Measurements from ENCODE around the gene HCFC1. TPM values are rescaled to one million over a fixed set of nuclear protein-coding genes. Genes with fewer than 3 reads are reported as not detected.

HCFC1 gene
- total RNA-seq, 1 experiment from 2014 or later: 79.9 TPM

- no peak overlapping the region for H3K4me2 ChIP-seq
- no peak for DNase-seq
- intact Hi-C loops (cut with micrococcal nuclease; ENCODE audit: unreplicated experiment): no loop called here
- ChIA-PET CTCF (no interaction called here), POLR2A (ENCODE audit: unreplicated experiment) (interaction anchor here (0.6 kb wide), 1 partner anchor 450 kb away, joined by 7 read pairs; no protein-coding TSS in a partner anchor)
- H3K36me3 ChIP-seq (ENCODE audit: low read depth): no peaks in the 10 kb centered on the region
- no peaks in the 10 kb centered on the region for H3K27me3 ChIP-seq (ENCODE audit: insufficient read depth, low read depth)
- H3K9me3 ChIP-seq (ENCODE audit: insufficient read depth, low read depth): no peaks in the 10 kb centered on the region
- no peak overlapping the region for H3K27ac ChIP-seq
- H3K4me3 ChIP-seq: no peak overlapping the region
- no peaks in the 10 kb centered on the region for H3K79me2 ChIP-seq (ENCODE audit: low read depth)
- H2AFZ ChIP-seq: no peak overlapping the region
- TF ChIP-seq EZH2 (IDR thresholded peaks at IDR 0.05; ENCODE audit: low read depth) (no peak), CTCF (conservative IDR thresholded peaks at IDR 0.05) (no peak)
- H3F3A ChIP-seq (ENCODE audit: insufficient read depth, low read depth): peaks cover 12% of the 10 kb centered on the region; the same call in 1 of the 2 replicates
- no peaks in the 10 kb centered on the region for H3K9me2 ChIP-seq (ENCODE audit: insufficient read depth)
- H3K4me1 ChIP-seq (replicated peaks; ENCODE audit: insufficient read depth): 0 out of 2 replicates have a peak, but pooled peaks cover 7% of the 10 kb centered on the region
- no peaks in the 10 kb centered on the region for H4K20me1 ChIP-seq (ENCODE audit: insufficient read depth)
- BruUV-seq (replicated peaks): no TSS peak
Measured at GRCh38 chrX:153922932-153923857, 48.4 kb downstream of the HCFC1 start.

GRCh38 chrX:153921511-153922446, 49.8 kb downstream of the HCFC1 start:
- 0 out of 2 replicates have a peak, but pooled peaks cover 4% of the 10 kb centered on the region for H3K4me1 ChIP-seq (replicated peaks; ENCODE audit: insufficient read depth)
- H3K27me3 ChIP-seq (ENCODE audit: insufficient read depth, low read depth): no peaks in the 10 kb centered on the region
- no TSS peak for BruUV-seq (replicated peaks)
- POLR2A ChIA-PET (ENCODE audit: unreplicated experiment): no interaction called here
- H3K9me3 ChIP-seq (ENCODE audit: insufficient read depth, low read depth): no peaks in the 10 kb centered on the region
- TF ChIP-seq EZH2 (IDR thresholded peaks at IDR 0.05; ENCODE audit: low read depth) (no peak), CTCF (conservative IDR thresholded peaks at IDR 0.05) (no peak)
- DNase-seq: no peak
- no peaks in the 10 kb centered on the region for H4K20me1 ChIP-seq (ENCODE audit: insufficient read depth)
- no peak overlapping the region for H2AFZ ChIP-seq
- H3F3A ChIP-seq (ENCODE audit: insufficient read depth, low read depth): peaks cover under 1% of the 10 kb centered on the region; the same call in 1 of the 2 replicates
- H3K36me3 ChIP-seq (ENCODE audit: low read depth): no peaks in the 10 kb centered on the region
- intact Hi-C loops (cut with micrococcal nuclease; ENCODE audit: unreplicated experiment): no loop called here
- no peak overlapping the region for H3K27ac ChIP-seq
- no peak overlapping the region for H3K4me2 ChIP-seq
- H3K9me2 ChIP-seq (ENCODE audit: insufficient read depth): no peaks in the 10 kb centered on the region
- CTCF ChIA-PET: no interaction called here
- no peaks in the 10 kb centered on the region for H3K79me2 ChIP-seq (ENCODE audit: low read depth)
- H3K4me3 ChIP-seq: no peak overlapping the region

GRCh38 chrX:153921070-153921469, 50.5 kb downstream of the HCFC1 start:
- no TSS peak for BruUV-seq (replicated peaks)
- ChIA-PET POLR2A (ENCODE audit: unreplicated experiment) (no interaction called here), CTCF (no interaction called here)
- no peak for DNase-seq
- no peaks in the 10 kb centered on the region for H3K9me2 ChIP-seq (ENCODE audit: insufficient read depth)
- no peak overlapping the region for H3K27ac ChIP-seq
- no peak overlapping the region for H2AFZ ChIP-seq
- H3K27me3 ChIP-seq (ENCODE audit: insufficient read depth, low read depth): no peaks in the 10 kb centered on the region
- no peak overlapping the region for H3K4me2 ChIP-seq
- H3F3A ChIP-seq (ENCODE audit: insufficient read depth, low read depth): no peaks in the 10 kb centered on the region
- no peaks in the 10 kb centered on the region for H4K20me1 ChIP-seq (ENCODE audit: insufficient read depth)
- intact Hi-C loops (cut with micrococcal nuclease; ENCODE audit: unreplicated experiment): no loop called here
- no peaks in the 10 kb centered on the region for H3K79me2 ChIP-seq (ENCODE audit: low read depth)
- TF ChIP-seq EZH2 (IDR thresholded peaks at IDR 0.05; ENCODE audit: low read depth) (no peak), CTCF (conservative IDR thresholded peaks at IDR 0.05) (no peak)
- H3K9me3 ChIP-seq (ENCODE audit: insufficient read depth, low read depth): no peaks in the 10 kb centered on the region
- no peaks in the 10 kb centered on the region for H3K4me1 ChIP-seq (replicated peaks; ENCODE audit: insufficient read depth)
- no peaks in the 10 kb centered on the region for H3K36me3 ChIP-seq (ENCODE audit: low read depth)
- H3K4me3 ChIP-seq: no peak overlapping the region
